CD14-positive monocyte (primary cell): ENCODE measurements around the gene AHI1. TPM values are rescaled to one million over a fixed set of nuclear protein-coding genes. Genes with fewer than 3 reads are reported as not detected.
A peak's percentile ranks its signal among the peaks of the same experiment; 100 is the strongest.

Source experiments
- DNase-seq, 3 donors: peaks; one replicate each; pipeline ENCODE4 v3.0.0-alpha.2; 2011 to 2022
- H2AFZ ChIP-seq: 2 replicates; pipeline ENCODE4 v1.6.0; 2012; ENCODE audit warnings: mild to moderate bottlenecking, low read depth, low read length, inconsistent platforms; ENCODE audit not compliant: insufficient read depth, poor library complexity, severe bottlenecking
- H3K27ac ChIP-seq, 2 donors: 1 replicate in 1 of 2; 2 replicates in 1 of 2; pipeline ENCODE4 v1.5.1; 2012 to 2013; ENCODE audit warnings: low read length in 2 of 2, control low read depth in 1 of 2, inconsistent platforms in 1 of 2, low read depth in 1 of 2, mild to moderate bottlenecking in 1 of 2
- H3K27me3 ChIP-seq, 2 donors: one replicate each; pipeline versions ENCODE4 v1.6.0 to v1.6.1; 2011 to 2013; ENCODE audit warnings: low read length in 2 of 2; ENCODE audit not compliant: control insufficient read depth in 2 of 2, insufficient read depth in 2 of 2
- H3K36me3 ChIP-seq, 2 donors: replicated peaks in 1 of 2; 1 replicate in 1 of 2; 2 replicates in 1 of 2; pipeline versions ENCODE4 v1.5.1 to v1.6.1; 2012 to 2013; ENCODE audit warnings: low read length in 2 of 2, control low read depth in 1 of 2, inconsistent platforms in 1 of 2, mild to moderate bottlenecking in 1 of 2; ENCODE audit not compliant: insufficient read depth in 2 of 2, control insufficient read depth in 1 of 2
- H3K4me1 ChIP-seq, 2 donors: 1 replicate in 1 of 2; 2 replicates in 1 of 2; pipeline versions ENCODE4 v1.5.1 to v1.6.1; 2012 to 2013; ENCODE audit warnings: low read length in 2 of 2, control low read depth in 1 of 2, inconsistent platforms in 1 of 2, mild to moderate bottlenecking in 1 of 2, moderate library complexity in 1 of 2; ENCODE audit not compliant: insufficient read depth in 2 of 2, control insufficient read depth in 1 of 2
- H3K4me2 ChIP-seq: replicated peaks from 2 replicates; pipeline ENCODE3; 2012; ENCODE audit warnings: low read length, moderate library complexity, mild to moderate bottlenecking; ENCODE audit not compliant: poor library complexity, severe bottlenecking; ENCODE audit errors: extremely low read depth
- H3K4me3 ChIP-seq, 3 experiments: fragments of 200-600 bp in 1 of 3; sonication (generic) in 1 of 3; replicated peaks in 1 of 3; 1 replicate in 2 of 3; 2 replicates in 1 of 3; pipeline ENCODE4 v1.5.1; 2011 to 2013; ENCODE audit warnings: low read length in 3 of 3, mild to moderate bottlenecking in 3 of 3, control low read depth in 2 of 3, low read depth in 2 of 3, inconsistent platforms in 1 of 3, moderate library complexity in 1 of 3
- H3K79me2 ChIP-seq: 2 replicates; pipeline ENCODE4 v1.6.0; 2012; ENCODE audit warnings: mild to moderate bottlenecking, control low read depth, inconsistent platforms, low read length, moderate library complexity; ENCODE audit not compliant: insufficient read depth
- H3K9ac ChIP-seq: 2 replicates; pipeline ENCODE4 v1.6.0; 2017; ENCODE audit warnings: low read length, mild to moderate bottlenecking; ENCODE audit not compliant: insufficient read depth, poor library complexity, severe bottlenecking
- H3K9me3 ChIP-seq, 2 donors: replicated peaks in 1 of 2; 1 replicate in 1 of 2; 2 replicates in 1 of 2; pipeline versions ENCODE4 v1.5.1 to v1.6.1; 2012 to 2013; ENCODE audit warnings: low read length in 2 of 2, control low read depth in 1 of 2; ENCODE audit not compliant: control insufficient read depth in 1 of 2, insufficient read depth in 1 of 2
- H4K20me1 ChIP-seq: 2 replicates; pipeline ENCODE4 v1.6.0; 2012; ENCODE audit warnings: mild to moderate bottlenecking, low read length, control low read depth, moderate library complexity; ENCODE audit not compliant: insufficient read depth
- H3K27ac Mint-ChIP-seq, 7 donors: one replicate each; pipeline ENCODE4 v1.8.0; 2020; ENCODE audit warnings: mild to moderate bottlenecking in 7 of 7, mixed read lengths in 7 of 7, moderate library complexity in 6 of 7, inconsistent platforms in 2 of 7
- H3K27me3 Mint-ChIP-seq, 3 donors: one replicate each; pipeline ENCODE4 v1.8.0; 2021 to 2022; ENCODE audit warnings: low read depth in 3 of 3, mild to moderate bottlenecking in 3 of 3, mixed read lengths in 3 of 3, moderate library complexity in 3 of 3, inconsistent platforms in 1 of 3
- H3K36me3 Mint-ChIP-seq, 2 donors: one replicate each; pipeline ENCODE4 v1.8.0; 2020; ENCODE audit warnings: mixed read lengths in 2 of 2, inconsistent platforms in 1 of 2, mild to moderate bottlenecking in 1 of 2
- H3K4me1 Mint-ChIP-seq: one replicate; pipeline ENCODE4 v1.8.0; 2020; ENCODE audit warnings: mild to moderate bottlenecking, mixed read lengths
- H3K4me3 Mint-ChIP-seq, 2 donors: one replicate each; pipeline ENCODE4 v1.8.0; 2020; ENCODE audit warnings: mild to moderate bottlenecking in 2 of 2, mixed read lengths in 2 of 2, moderate library complexity in 1 of 2
- H3K9me3 Mint-ChIP-seq, 7 donors: one replicate each; pipeline ENCODE4 v1.8.0; 2020 to 2022; ENCODE audit warnings: mixed read lengths in 7 of 7, mild to moderate bottlenecking in 6 of 7, moderate library complexity in 6 of 7, inconsistent platforms in 2 of 7
- CTCF ChIP-seq: fragments of 200-600 bp; IDR thresholded peaks from one replicate; pipeline ENCODE4 v1.8.0; 2022; ENCODE audit warnings: antibody characterized with exemption, mild to moderate bottlenecking
- WGBS: methylation state at CpG from one replicate; pipeline ENCODE4 v1.1.5; 2013; ENCODE audit warnings: missing lambda C conversion rate; ENCODE audit not compliant: insufficient coverage; 5-methylcytosine and 5-hydroxymethylcytosine counted together
- intact Hi-C, 2 donors: fragments of 100-400 bp; cut with micrococcal nuclease; formaldehyde crosslinking; loops; one replicate each; pipeline versions ENCODE4 v1.15.0 to v1.15.1; 2023
- polyA plus RNA-seq, 3 donors: library from polyadenylated mRNA; depleted of rRNA in 1 of 3; unstranded in 2 of 3; stranded (reverse) in 1 of 3; fragments of 300-500 nt in 2 of 3; fragments of >200 nt in 1 of 3; fragmentation: Illumina TruSeq in 2 of 3; gene quantifications; 1 replicate in 2 of 3; 2 replicates in 1 of 3; pipeline ENCODE4 v1.2.3, GENCODE V29; 2012 to 2021

The AHI1 gene
- polyA plus RNA-seq, 3 donors, result 0.91 to 2.8 (median 1.4) TPM

GRCh38 chr6:135451617-135452190, 45.8 kb downstream of the AHI1 start:
- Mint-ChIP-seq H3K27ac (no peak overlapping the region), H3K27me3 (peaks cover 0 to 2% (median 0%) of the 10 kb centered on the region in 3 donors), H3K36me3 (no peaks in the 10 kb centered on the region), H3K9me3 (no peaks in the 10 kb centered on the region), H3K4me1 (peaks cover 2% of the 10 kb centered on the region), H3K4me3 (no peak overlapping the region)
- peak; percentile 71 for TF ChIP-seq CTCF
- Histone ChIP-seq H3K4me3 (no peak overlapping the region), H2AFZ (no peak overlapping the region), H3K4me2 (no peak overlapping the region), H3K27ac (no peak overlapping the region), H3K79me2 (no peaks in the 10 kb centered on the region), H3K36me3 (no peaks in the 10 kb centered on the region), H3K9me3 (no peaks in the 10 kb centered on the region), H4K20me1 (no peaks in the 10 kb centered on the region), H3K4me1 (no peaks in the 10 kb centered on the region), H3K9ac (no peak overlapping the region), H3K27me3 (no peaks in the 10 kb centered on the region)
- intact Hi-C loops, result no loop called here
- peak; percentile 12 to 51 (median 21) for DNase-seq
- WGBS, result no CpG with 5 or more reads among the region's 2 CpGs

GRCh38 chr6:135449246-135449645, 48.3 kb downstream of the AHI1 start:
- no peaks in the 10 kb centered on the region for H3K9me3 Mint-ChIP-seq
- no peak overlapping the region for H3K4me3 ChIP-seq

More at GRCh38 chr6:135449246-135449645, 48.3 kb downstream of the AHI1 start:
- no peak overlapping the region for H3K4me2 ChIP-seq
- H3K27me3 ChIP-seq, result no peaks in the 10 kb centered on the region
- Mint-ChIP-seq H3K4me1 (peaks cover 2% of the 10 kb centered on the region), H3K4me3 (no peak overlapping the region), H3K36me3 (no peaks in the 10 kb centered on the region), H3K27ac (no peak overlapping the region), H3K27me3 (peaks cover 0 to 2% (median 0%) of the 10 kb centered on the region in 3 donors)
- H2AFZ ChIP-seq, result no peak overlapping the region
- H3K79me2 ChIP-seq, result no peaks in the 10 kb centered on the region
- intact Hi-C loops, result no loop called here
- H3K9ac ChIP-seq, result no peak overlapping the region
- no peaks in the 10 kb centered on the region for H3K4me1 ChIP-seq
- no peak for DNase-seq
- H3K9me3 ChIP-seq, result no peaks in the 10 kb centered on the region
- H3K27ac ChIP-seq, result no peak overlapping the region
- no peaks in the 10 kb centered on the region for H3K36me3 ChIP-seq
- no peak for TF ChIP-seq CTCF
- no CpG with 5 or more reads among the region's 5 CpGs for WGBS
- H4K20me1 ChIP-seq, result no peaks in the 10 kb centered on the region
